A549 (cell line): ENCODE data around the gene S100A7A.

Experiments
- CEBPB ChIP-seq, 2 experiments: fragments of >200 bp in 1 of 2; sonication (Bioruptor Twin) in 1 of 2; formaldehyde crosslinking in 1 of 2; IDR thresholded peaks; 2 replicates each; pipeline ENCODE4 v1.6.1; 2012 to 2016
- CTCF ChIP-seq: fragments of >200 bp; sonication (Bioruptor Twin); formaldehyde crosslinking; IDR thresholded peaks from 3 replicates; pipeline ENCODE4 v1.5.1; 2016
- POLR2A ChIP-seq: IDR thresholded peaks from 2 replicates; pipeline ENCODE4 v1.6.1; 2012; ENCODE audit warnings: mild to moderate bottlenecking, low read length
- RCOR1 ChIP-seq: fragments of 150-350 bp; IDR thresholded peaks from 2 replicates; pipeline ENCODE4 v1.6.1; 2014; ENCODE audit warnings: antibody characterized with exemption, low read length, low read depth
- REST ChIP-seq: fragments of 200-600 bp; sonication (generic); IDR thresholded peaks from 2 replicates; pipeline ENCODE4 v1.6.1; 2016; ENCODE audit warnings: antibody characterized with exemption, mild to moderate bottlenecking, moderate library complexity

GRCh38 chr1:153394391-153394790, 21.9 kb upstream of the S100A7A start:
- no peak for TF ChIP-seq CTCF
- TF ChIP-seq CEBPB (IDR thresholded peaks at IDR 0.05) = no peak
- TF ChIP-seq POLR2A = no peak
- no peak for TF ChIP-seq REST
- TF ChIP-seq RCOR1 = no peak
